Stimulated activated CD8-positive, alpha-beta memory T cell treated with anti-CD3 and anti-CD28 coated beads, Interleukin-4, amount 100 ng/mL, for 1 hour (primary cell): ENCODE data around the gene RAB11FIP3.
A peak's percentile ranks its signal among the peaks of the same experiment; 100 is the strongest.

Experiments
- DNase-seq, 2 donors: peaks; one replicate each; pipeline ENCODE4 v3.0.0-alpha.2; 2020; ENCODE audit warnings: low read depth in 2 of 2, low spot score in 1 of 2

Gene RAB11FIP3

GRCh38 chr16:565419-566330 is 140.2 kb downstream of the RAB11FIP3 start:
- no peak for DNase-seq

DNA sequence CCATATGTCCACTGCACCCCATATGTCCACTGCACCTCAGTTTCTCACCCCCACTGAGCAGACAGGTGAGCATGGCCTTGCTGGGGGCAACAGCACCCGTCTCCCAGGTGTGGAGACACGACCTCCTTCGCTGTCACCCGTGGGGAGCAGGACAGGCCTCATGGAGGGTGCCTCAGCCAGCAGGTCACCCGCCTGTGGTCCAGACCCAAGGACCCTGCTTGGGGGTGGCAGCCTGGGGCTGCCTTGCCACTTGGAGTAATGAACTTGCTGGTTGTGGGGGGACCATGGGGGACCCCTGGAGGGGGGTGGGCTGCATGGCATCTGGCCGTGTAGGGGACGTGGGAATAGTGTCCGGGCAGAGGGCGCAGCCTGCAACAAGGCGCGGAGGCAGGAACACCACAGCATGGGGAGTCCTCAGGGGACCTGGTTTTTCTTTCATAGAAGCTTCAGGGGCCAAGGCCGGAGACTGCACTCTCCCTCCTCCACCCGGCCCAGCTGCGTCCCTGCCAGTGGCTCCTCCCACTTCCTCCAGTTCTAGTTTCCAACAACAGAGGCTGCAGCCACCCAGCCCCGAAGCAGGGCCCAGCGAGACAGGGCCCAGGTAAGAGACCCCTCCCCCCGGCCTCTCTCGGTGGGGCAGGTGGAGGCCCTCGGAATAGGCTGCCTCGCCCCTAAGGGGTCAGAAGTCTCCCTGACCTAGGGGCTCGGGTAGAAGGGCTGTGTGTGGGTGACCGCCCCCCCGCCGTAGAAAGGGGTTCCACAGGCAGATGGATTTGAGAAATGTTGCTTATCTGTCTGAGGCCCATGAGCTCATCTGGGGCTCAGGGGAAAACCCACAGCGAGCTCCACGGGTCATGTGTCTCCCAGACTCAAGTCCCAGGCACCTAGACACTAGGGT is 141.3 kb downstream of the RAB11FIP3 start, which contains the start of gene NHLRC4:
TSS of gene NHLRC4 (plus strand) at position 531 of the 898 bp plus-strand sequence. CDS start 1,043 bp downstream, outside the sequence.
- no peak for DNase-seq

DNA sequence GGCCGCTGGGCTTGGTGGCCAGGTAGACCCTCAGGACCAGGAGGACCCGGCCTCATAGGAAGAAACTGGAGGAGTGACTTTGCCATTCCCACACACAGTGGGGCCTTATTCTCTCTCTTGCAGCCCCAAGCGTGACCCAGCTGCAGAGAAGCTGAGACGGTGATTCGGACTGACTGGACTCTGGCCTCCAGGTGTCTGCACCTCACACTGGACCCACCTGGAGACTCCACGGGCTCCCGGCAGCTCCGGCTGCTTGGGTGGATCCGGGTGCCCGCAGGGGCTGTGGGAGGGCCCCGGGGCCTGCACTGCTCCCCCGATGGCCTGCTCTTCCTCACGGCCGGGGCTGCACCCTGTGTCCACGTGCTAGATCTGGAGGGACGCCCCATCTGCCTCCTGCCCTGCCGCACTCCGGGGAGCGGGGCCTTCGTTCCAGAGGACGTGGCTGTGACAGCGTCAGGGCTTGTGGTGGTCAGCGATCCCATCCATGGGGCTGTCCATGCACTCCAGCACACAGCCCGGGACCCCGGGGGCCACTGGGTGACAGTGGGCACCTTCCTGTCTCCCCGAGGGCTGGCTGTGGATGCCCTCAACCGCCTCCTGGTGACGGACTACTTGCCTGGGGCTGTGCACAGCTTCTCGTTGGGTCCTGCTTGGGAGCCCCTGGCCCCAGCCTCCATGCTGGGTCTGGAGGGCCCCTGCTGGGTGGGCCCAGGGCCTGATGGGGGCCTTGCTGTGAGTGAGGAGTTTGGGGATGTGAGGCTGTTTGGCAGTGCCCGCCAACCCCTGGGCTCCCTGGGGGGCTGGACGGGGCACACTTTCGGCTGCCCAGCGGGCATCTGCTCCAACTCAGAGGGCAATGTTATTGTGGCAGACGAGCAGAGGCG is 142.2 kb downstream of the RAB11FIP3 start:
- no peak for DNase-seq

GRCh38 chr16:568401-569258 is 143.2 kb downstream of the RAB11FIP3 start:
- no peak for DNase-seq

DNA sequence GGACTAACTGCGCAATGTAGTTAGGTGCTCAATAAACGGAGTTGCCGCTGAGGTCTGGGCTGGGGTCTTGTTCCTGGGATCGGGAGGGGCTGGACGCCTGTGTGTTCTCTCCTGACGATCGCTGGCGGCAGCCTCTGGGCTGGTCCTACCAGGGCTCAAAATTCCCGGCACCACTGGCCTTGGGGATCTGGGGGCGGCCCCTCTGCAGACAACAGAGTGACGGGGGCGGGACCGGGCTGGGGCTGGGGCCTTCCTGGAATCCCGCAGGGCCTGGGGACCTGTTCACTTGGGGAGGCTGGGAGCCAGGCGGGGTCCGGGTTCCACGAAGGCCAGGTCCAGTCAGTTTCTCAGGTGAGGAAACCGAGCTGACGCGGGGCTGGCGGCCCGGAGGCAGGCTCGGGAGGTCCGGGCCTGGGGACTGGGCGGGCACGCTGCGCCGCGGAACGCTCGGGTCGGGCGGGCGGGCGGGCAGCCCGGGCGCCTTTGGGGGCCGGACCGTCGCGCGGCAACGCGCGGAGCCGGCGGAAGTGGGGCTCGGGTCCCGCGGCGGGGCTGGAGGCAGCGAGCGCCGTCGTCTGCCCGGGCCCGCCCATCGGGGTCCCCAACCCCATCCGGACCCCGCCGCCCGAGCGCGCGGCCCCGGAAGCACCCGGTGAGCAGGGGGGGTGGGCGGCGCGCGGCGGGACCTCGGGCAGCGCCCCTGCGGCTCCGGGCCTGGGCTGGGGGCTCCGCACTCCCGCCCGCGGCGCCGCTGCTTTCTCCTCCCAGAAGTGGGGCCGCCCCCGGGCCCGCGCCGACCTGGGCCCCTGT is 144.2 kb downstream of the RAB11FIP3 start, which contains the start of gene PIGQ:
TSS of gene PIGQ (plus strand) at position 524 of the 810 bp plus-strand sequence. CDS start 4,107 bp downstream, outside the sequence.
- DNase-seq = peak; percentile 16 to 35
